WTC11 (cell line): Measurements from ENCODE around the gene ARMH4. TPM values are rescaled to one million over a fixed set of nuclear protein-coding genes. Genes with fewer than 3 reads are reported as not detected.
A peak's percentile ranks its signal among the peaks of the same experiment; 100 is the strongest.

Experiments used
- ATAC-seq: fragments of 200-7000 bp; cut with Tn5 transposase; 2 replicates; pipeline ENCODE4 v1.10.0; 2021; ENCODE audit warnings: mild to moderate bottlenecking, moderate library complexity
- CTCF ChIA-PET: fragments of 300-600 bp; sonication (Branson Sonifier 250); formaldehyde crosslinking; loops from one replicate; lab custom pipeline; 2021; ENCODE audit warnings: antibody characterized with exemption; lab: Charles Lee
- POLR2A ChIA-PET: fragments of 350-600 bp; sonication (Branson Sonifier 250); formaldehyde crosslinking; loops from one replicate; lab custom pipeline; 2021; ENCODE audit warnings: antibody characterized with exemption; lab: Charles Lee
- DNase-seq: peaks from one replicate; pipeline ENCODE4 v3.0.0; 2021; ENCODE audit warnings: low spot score
- H3K27ac Mint-ChIP-seq: 2 replicates; pipeline ENCODE4 v1.8.0; 2021; ENCODE audit warnings: mixed read lengths
- H3K27me3 Mint-ChIP-seq: 2 replicates; pipeline ENCODE4 v1.8.0; 2021; ENCODE audit warnings: low read depth, mild to moderate bottlenecking, moderate library complexity, mixed read lengths
- H3K36me3 Mint-ChIP-seq: 2 replicates; pipeline ENCODE4 v1.8.0; 2021; ENCODE audit warnings: mixed read lengths
- H3K4me1 Mint-ChIP-seq: 2 replicates; pipeline ENCODE4 v1.8.0; 2022; ENCODE audit warnings: mixed read lengths
- H3K4me3 Mint-ChIP-seq: 2 replicates; pipeline ENCODE4 v1.8.0; 2021; ENCODE audit warnings: mild to moderate bottlenecking, moderate library complexity, mixed read lengths
- H3K9me3 Mint-ChIP-seq: 2 replicates; pipeline ENCODE4 v1.8.0; 2021; ENCODE audit warnings: mixed read lengths
- AFF4 ChIP-seq: sonication (generic); formaldehyde crosslinking; IDR thresholded peaks from 2 replicates; pipeline ENCODE4 v1.8.1; 2023; ENCODE audit warnings: mild to moderate bottlenecking, missing genetic modification reagents, borderline replicate concordance
- AR ChIP-seq: fragments of 250-450 bp; sonication (Bioruptor Pico); IDR thresholded peaks from 2 replicates; pipeline ENCODE4 v1.9.0; 2021; ENCODE audit warnings: mild to moderate bottlenecking
- ATF3 ChIP-seq: sonication (generic); formaldehyde crosslinking; conservative IDR thresholded peaks from 2 replicates; pipeline ENCODE4 v1.8.1; 2022; ENCODE audit warnings: mild to moderate bottlenecking, missing genetic modification reagents
- E2F5 ChIP-seq: sonication (generic); formaldehyde crosslinking; IDR thresholded peaks from 2 replicates; pipeline ENCODE4 v1.8.1; 2022; ENCODE audit warnings: mild to moderate bottlenecking, moderate library complexity, missing genetic modification reagents
- FOXK1 ChIP-seq: sonication (generic); formaldehyde crosslinking; IDR thresholded peaks from 2 replicates; pipeline ENCODE4 v1.8.0; 2022; ENCODE audit warnings: mild to moderate bottlenecking, moderate library complexity, missing genetic modification reagents
- GABPB1 ChIP-seq: sonication (generic); formaldehyde crosslinking; IDR thresholded peaks from 2 replicates; pipeline ENCODE4 v1.8.1; 2023; ENCODE audit warnings: mild to moderate bottlenecking, missing genetic modification reagents
- GTF2I ChIP-seq: fragments of 250-450 bp; sonication (Bioruptor Pico); conservative IDR thresholded peaks from 2 replicates; pipeline ENCODE4 v1.4.0; 2021; ENCODE audit warnings: mild to moderate bottlenecking
- KAT7 ChIP-seq: sonication (generic); formaldehyde crosslinking; IDR thresholded peaks from 2 replicates; pipeline ENCODE4 v1.8.1; 2023; ENCODE audit warnings: missing genetic modification reagents, mild to moderate bottlenecking, borderline replicate concordance
- MLX ChIP-seq: sonication (generic); formaldehyde crosslinking; IDR thresholded peaks from 2 replicates; pipeline ENCODE4 v1.8.1; 2023; ENCODE audit warnings: mild to moderate bottlenecking, missing genetic modification reagents, moderate library complexity
- MYBL2 ChIP-seq: sonication (generic); formaldehyde crosslinking; IDR thresholded peaks from 2 replicates; pipeline ENCODE4 v1.8.1; 2023; ENCODE audit warnings: mild to moderate bottlenecking, moderate library complexity, missing genetic modification reagents
- NR1H2 ChIP-seq: sonication (generic); formaldehyde crosslinking; IDR thresholded peaks from 2 replicates; pipeline ENCODE4 v1.9.0; 2021; ENCODE audit warnings: mild to moderate bottlenecking, moderate library complexity, missing genetic modification reagents
- PRRX2 ChIP-seq: fragments of 250-450 bp; sonication (Bioruptor Pico); IDR thresholded peaks from 2 replicates; pipeline ENCODE4 v1.8.0; 2021; ENCODE audit warnings: mild to moderate bottlenecking
- RELA ChIP-seq: sonication (generic); formaldehyde crosslinking; IDR thresholded peaks from 2 replicates; pipeline ENCODE4 v1.8.1; 2022; ENCODE audit warnings: missing genetic modification reagents, mild to moderate bottlenecking, borderline replicate concordance
- RORB ChIP-seq: fragments of 250-450 bp; sonication (Bioruptor Pico); IDR thresholded peaks from 2 replicates; pipeline ENCODE4 v1.9.0; 2021; ENCODE audit warnings: mild to moderate bottlenecking
- SP1 ChIP-seq: sonication (generic); formaldehyde crosslinking; conservative IDR thresholded peaks from 2 replicates; pipeline ENCODE4 v1.8.1; 2022; ENCODE audit warnings: missing genetic modification reagents
- USF2 ChIP-seq: sonication (generic); formaldehyde crosslinking; IDR thresholded peaks from 2 replicates; pipeline ENCODE4 v1.8.1; 2023; ENCODE audit warnings: mild to moderate bottlenecking, missing genetic modification reagents, moderate library complexity
- ZMAT4 ChIP-seq: fragments of 250-450 bp; sonication (Bioruptor Pico); IDR thresholded peaks from 2 replicates; pipeline ENCODE4 v1.9.0; 2021; ENCODE audit warnings: mild to moderate bottlenecking
- ZNF121 ChIP-seq: sonication (generic); formaldehyde crosslinking; IDR thresholded peaks from 2 replicates; pipeline ENCODE4 v1.8.0; 2023; ENCODE audit warnings: missing genetic modification reagents
- ZNF317 ChIP-seq: sonication (generic); formaldehyde crosslinking; IDR thresholded peaks from 2 replicates; pipeline ENCODE4 v1.8.1; 2023; ENCODE audit warnings: low read depth, mild to moderate bottlenecking, moderate library complexity, missing genetic modification reagents, borderline replicate concordance
- ZNF423 ChIP-seq: fragments of 250-450 bp; sonication (Bioruptor Pico); IDR thresholded peaks from 2 replicates; pipeline ENCODE4 v2.1.2; 2022; ENCODE audit warnings: mild to moderate bottlenecking, moderate library complexity
- ZNF425 ChIP-seq: fragments of 250-450 bp; sonication (Bioruptor Pico); conservative IDR thresholded peaks from 2 replicates; pipeline ENCODE4 v1.9.0; 2021; ENCODE audit warnings: mild to moderate bottlenecking
- total RNA-seq: library from RNA; stranded (reverse); gene quantifications from 3 replicates; pipeline ENCODE4 v1.2.3, GENCODE V29; 2021

Gene ARMH4
- total RNA-seq, 1 experiment from 2014 or later, result 12.2 TPM

- TF ChIP-seq SP1 (no peak), MYBL2 (CRISPR knock-in tag) (no peak), AFF4 (CRISPR knock-in tag) (no peak), ZNF425 (no peak)
These were observed 48.8 kb upstream of the ARMH4 start (continued) for GRCh38 chr14:58200846-58201245.

- Mint-ChIP-seq H3K9me3 (no peaks in the 10 kb centered on the region), H3K36me3 (no peaks in the 10 kb centered on the region), H3K4me3 (peak overlapping the region; percentile 96), H3K27me3 (peaks cover 5% of the 10 kb centered on the region), H3K27ac (peak overlapping the region; percentile 67), H3K4me1 (peaks cover 12% of the 10 kb centered on the region)
- CTCF ChIA-PET, result no interaction called here
- peak; percentile 8; the same call in 1 of the 2 replicates for ATAC-seq
- no peak for TF ChIP-seq KAT7 (CRISPR knock-in tag)
- TF ChIP-seq MLX (CRISPR knock-in tag), result no peak
- TF ChIP-seq ATF3, result no peak
- TF ChIP-seq ZNF317, result no peak
- TF ChIP-seq PRRX2 (CRISPR knock-in tag), result no peak
- no peak for TF ChIP-seq RELA (CRISPR knock-in tag)
- no peak for TF ChIP-seq ZMAT4 (CRISPR knock-in tag)
- no peak for TF ChIP-seq GTF2I (CRISPR knock-in tag)
- DNase-seq, result no peak
- POLR2A ChIA-PET, result interaction anchor here (1.1 kb wide), 1 partner anchor 25 kb away, joined by 3 read pairs; no protein-coding TSS in a partner anchor
These were observed 48.4 kb upstream of the ARMH4 start for GRCh38 chr14:58200480-58200841.

GRCh38 chr14:58199726-58200479 lies 47.9 kb upstream of the ARMH4 start, which contains the start of gene ACTR10:
Gene ACTR10, plus strand, starts transcription at chr14:58200149. Its CDS starts 69 bp downstream, at chr14:58200218.
- H3K27me3 Mint-ChIP-seq, result peaks cover 5% of the 10 kb centered on the region
- ATAC-seq, result peak; percentile 96
- CTCF ChIA-PET, result no interaction called here
- no peak for TF ChIP-seq AR
- TF ChIP-seq NR1H2 (CRISPR knock-in tag), result no peak
- 0 out of 2 replicates have a peak, but pooled peaks have one; percentile 25 for TF ChIP-seq E2F5 (CRISPR knock-in tag)
- no peak for TF ChIP-seq ZNF121 (CRISPR knock-in tag)
- no peak for TF ChIP-seq ZNF423 (CRISPR knock-in tag)
- TF ChIP-seq USF2, result no peak; the same call in 1 of the 2 replicates
- TF ChIP-seq GABPB1, result 0 out of 2 replicates have a peak, but pooled peaks have one; percentile 7
- TF ChIP-seq RORB, result no peak
- TF ChIP-seq FOXK1 (CRISPR knock-in tag), result 0 out of 2 replicates have a peak, but pooled peaks have one; percentile 36

More at GRCh38 chr14:58199726-58200479, 47.9 kb upstream of the ARMH4 start, which contains the start of gene ACTR10:
- POLR2A ChIA-PET, result interaction anchor here (0.6 to 1.7 kb wide), 3 partner anchors 25 to 151 kb away, joined by 3 read pairs; partner anchors contain the start of gene ARID4A
- H3K4me3 Mint-ChIP-seq, result peak within 1 kb of the TSS; percentile 96
- DNase-seq, result peak; percentile 81
- H3K4me1 Mint-ChIP-seq, result peaks cover 12% of the 10 kb centered on the region
- H3K9me3 Mint-ChIP-seq, result no peaks in the 10 kb centered on the region
- peak within 1 kb of the TSS; percentile 92 for H3K27ac Mint-ChIP-seq
- no peaks in the 10 kb centered on the region for H3K36me3 Mint-ChIP-seq
